ENCODE measurements around the gene KLHL17.
"Not testable (repeated sequence)": the region's sequence is repeated elsewhere in the genome, so short reads cannot be mapped to it uniquely, and the experiment has no call there.

The KLHL17 gene

DNA sequence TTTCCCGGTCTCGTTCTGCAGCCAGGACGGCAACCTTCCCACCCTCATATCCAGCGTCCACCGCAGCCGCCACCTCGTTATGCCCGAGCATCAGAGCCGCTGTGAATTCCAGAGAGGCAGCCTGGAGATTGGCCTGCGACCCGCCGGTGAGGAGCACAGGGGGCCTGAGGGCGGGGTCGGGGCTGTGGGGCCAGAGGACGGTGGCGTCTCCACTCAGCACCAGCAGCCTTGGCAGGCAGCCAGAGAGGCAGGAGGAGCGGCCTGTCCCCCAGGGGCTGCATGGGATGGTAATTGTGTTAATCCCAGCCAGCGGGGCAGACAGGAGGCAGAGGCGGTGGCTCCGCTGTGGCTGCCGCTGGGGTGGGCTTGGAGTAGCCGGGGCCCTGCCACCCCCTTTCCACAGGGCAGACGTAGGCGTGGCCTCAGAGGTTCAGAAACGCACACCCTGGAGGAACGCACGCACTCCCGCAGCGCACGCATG, 24.6 kb upstream of the KLHL17 start:
- DNase-seq (ENCODE audit: low read depth in 3 of 3, low spot score in 1 of 3) = no peak

DNA sequence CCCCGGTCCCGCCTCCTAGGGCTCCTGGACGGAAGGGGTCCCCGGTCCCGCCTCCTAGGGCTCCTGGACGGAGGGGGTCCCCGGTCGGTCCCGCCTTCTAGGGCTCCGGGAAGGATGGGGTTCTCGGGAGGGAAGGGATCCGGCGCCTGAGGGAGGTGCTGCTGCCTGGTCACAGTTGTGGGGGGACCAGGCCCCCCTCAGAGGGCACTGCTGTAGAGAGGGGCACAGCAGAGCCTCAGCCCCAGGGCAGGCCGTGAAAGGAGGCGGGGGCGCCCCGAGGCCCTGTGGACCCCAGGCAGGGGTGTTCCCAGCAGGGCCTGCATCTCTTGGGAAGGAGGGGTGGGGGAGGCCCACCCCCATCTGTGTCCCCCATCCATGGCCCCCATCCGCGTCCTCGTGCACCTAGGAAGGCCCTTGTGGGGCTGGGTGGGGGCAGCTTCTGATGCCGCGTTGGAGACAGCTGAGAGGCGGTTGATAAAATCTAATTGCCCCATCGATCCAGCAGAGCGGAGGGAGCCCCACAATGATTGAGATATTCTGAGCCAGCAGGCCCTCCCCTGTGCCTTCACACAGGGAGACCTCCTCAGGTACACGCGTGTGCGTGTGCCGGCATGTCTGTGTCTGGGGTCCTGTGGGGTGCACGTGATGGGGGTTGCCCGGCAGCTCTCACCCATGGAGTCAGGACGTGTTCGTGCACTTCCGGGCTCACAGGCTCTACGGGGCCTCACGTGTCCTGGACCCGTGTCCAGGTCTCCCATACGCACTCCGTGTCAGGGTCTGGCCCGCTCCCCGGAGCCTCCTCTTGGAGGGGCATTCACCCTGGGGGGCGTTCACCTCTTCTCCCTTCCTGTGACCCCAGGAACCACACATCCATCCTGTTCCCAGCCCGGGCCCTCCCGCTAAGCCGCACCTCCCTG, 23.8 kb upstream of the KLHL17 start:
- DNase-seq (ENCODE audit: low read depth in 3 of 3, low spot score in 1 of 3) = no peak

DNA sequence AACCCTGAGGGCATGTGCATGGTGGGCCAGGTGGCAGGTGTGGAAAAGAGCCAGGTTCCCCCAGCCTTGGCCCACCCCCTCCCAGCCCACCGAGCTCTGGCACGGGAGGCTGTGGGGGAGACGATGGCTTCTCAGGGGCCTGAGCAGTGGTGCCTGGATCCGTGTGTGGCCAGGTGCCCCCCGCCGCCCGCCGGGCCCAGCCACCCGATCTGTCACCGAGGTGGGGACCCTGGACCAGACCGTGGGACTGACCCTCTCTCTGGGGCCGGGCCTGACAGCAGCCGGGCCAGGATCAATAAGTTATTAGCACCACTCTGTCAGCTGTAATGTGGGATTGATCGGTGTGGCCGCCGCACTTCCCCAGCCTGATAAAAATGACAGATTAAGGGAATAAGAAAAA, 22.9 kb upstream of the KLHL17 start:
- DNase-seq (ENCODE audit: low read depth in 3 of 3, low spot score in 1 of 3) = no peak

DNA sequence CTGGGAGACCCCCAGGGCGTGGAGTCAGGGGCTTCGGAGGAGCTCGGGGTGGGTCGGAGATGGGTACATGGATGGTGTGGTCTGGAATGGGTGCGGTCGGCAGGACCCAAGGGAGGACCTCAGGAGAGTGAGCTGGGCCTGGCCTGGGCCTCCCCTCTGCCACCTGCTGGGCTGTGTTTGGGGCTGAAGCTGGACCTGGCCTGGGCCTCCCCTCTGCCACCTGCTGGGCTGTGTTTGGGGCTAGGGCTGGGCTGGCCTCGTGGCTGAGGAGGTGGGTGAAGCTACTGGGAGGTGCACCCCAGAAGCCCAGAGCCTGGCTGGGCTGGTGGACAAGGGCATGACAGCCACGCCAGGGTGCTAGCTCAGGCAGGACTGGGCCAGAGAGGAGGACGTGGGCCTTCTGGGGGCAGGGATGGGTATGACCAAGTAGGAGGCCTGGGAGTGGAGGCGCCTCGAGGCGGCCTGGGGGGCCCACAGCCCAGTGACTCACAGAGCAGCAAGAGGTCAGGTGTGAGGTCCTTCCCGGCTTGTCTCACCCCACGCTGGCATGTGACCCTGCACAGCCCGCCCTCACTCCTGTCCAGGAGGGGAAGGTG, 22.2 kb upstream of the KLHL17 start:
- DNase-seq (ENCODE audit: low read depth in 3 of 3, low spot score in 1 of 3) = no peak

DNA sequence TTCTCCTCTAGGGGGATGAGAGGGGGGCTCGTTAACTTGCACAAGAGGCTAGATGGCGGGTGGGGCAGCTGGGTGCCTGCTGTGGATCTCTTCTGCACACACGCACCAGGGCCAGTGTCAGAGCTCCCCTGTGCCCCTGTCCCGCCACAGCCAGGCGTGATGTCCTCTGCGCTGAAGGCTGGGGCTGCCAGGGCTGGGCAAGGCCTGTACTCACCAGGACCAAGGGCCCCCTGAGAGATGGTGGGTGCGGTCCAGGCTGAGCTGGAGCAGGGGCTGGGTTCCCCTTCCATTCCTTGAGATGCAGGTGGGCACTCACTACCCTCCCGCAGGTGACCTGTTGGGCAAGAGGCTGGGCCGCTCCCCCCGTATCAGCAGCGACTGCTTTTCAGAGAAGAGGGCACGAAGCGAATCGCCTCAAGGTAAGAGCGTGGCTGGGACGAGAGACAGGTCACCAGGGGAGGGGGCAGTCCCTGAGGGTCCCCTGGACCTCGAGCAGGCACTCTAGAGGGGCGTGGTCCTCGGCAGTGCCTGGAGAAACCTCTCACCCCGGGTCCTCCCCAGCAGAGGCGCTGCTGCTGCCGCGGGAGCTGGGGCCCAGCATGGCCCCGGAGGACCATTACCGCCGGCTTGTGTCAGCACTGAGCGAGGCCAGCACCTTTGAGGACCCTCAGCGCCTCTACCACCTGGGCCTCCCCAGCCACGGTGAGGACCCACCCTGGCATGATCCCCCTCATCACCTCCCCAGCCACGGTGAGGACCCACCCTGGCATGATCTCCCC, 21.5 kb upstream of the KLHL17 start:
- DNase-seq (ENCODE audit: low read depth in 3 of 3, low spot score in 1 of 3) = no peak

DNA sequence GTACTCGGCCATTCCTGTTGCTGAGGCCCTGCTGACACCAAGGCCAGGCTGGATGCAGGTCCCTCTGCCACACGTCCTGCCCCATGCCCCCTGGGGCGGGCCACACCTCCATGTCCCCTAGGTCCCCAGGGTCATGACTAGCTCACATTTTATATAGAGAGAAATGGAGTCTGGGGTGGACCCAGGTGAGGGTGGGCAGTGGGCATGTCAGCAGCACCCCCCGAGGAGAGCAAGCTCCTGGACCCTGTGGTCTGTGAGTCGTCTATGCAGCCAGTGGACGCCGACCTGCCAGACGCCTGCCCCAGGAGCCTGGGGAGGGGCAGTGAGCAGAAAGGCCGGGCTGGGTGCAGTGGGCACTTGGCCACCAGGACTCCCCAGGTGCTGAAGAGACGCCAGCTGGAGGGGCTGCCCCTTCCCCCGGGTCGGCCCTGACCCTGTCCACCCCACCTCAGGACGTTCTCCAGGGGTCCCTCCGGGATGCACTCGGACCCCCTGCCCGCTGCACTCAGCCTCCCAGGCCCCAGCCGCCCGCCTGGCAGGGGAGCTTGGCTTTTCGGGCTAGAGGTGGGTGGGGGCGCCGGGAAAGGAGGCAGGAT, 20.8 kb upstream of the KLHL17 start:
- no peak for DNase-seq (ENCODE audit: low read depth in 3 of 3, low spot score in 1 of 3)

DNA sequence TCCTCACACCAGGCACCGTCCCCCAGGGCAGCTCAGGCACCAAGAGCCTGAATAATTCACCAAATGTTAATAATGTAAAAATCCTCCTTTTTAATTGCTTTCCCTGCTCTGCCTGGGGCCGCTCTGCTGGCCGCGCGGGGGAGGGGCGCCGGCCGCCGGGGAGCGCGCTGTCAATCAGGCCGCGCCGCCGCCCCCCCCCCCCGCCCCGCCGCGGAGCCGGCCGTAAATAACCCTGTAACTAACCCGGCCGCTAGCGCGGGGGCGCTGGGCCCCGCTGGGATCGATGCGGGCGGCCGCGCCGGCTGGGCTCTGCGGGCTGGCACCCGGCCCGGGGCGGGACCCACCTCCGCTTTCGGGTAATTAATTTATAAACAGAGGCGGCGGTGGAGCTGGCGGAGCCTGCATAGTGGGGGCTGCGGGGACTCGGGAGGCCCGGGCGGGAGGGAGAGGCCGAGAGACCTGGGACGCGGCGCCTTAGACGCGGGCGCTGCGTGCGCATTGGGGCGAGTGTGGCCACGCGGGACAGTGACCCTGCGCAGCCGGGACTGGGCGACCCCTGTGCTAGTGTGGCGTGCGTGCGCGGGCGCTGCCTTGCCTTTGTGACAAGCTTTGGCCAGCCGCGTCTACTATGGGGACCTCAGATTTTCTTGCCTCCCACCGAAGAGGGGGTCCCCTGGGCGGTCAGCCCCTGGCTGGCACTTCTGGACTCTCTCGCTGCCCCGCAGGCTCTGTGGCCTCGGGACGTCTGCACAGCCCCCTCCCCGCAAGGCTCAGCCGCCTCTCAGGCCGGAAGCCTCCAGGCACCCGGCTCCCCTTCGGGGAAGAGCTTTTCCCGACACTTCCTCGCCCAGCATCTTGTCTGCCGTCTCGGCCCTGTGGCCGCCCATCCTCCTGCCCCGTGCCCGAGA, 20.0 kb upstream of the KLHL17 start:
- no peak for DNase-seq (ENCODE audit: low read depth in 3 of 3, low spot score in 1 of 3)

DNA sequence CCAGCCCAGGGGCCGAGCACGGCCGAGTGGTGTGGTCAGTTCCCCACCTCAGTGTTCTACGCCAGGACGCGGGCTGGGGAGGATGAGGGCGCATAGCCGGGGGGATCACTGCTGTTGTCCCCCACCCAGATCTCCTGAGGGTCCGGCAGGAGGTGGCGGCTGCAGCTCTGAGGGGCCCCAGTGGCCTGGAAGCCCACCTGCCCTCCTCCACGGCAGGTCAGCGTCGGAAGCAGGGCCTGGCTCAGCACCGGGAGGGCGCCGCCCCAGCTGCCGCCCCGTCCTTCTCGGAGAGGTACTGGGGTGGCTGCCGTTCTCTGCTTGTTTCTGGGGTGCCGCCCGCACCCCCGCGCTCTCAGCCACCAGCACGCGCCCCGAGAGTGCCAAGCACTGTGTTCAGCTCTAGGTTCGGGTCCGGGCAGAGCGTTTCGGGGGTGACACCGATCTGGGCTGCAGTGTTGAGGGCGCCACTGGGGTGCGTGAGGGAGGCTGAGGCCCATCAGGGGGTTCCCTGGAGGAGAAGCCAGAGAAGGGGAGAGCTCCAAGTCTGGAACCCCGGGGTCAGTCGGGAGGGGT, 19.3 kb upstream of the KLHL17 start:
- no peak for DNase-seq (ENCODE audit: low read depth in 3 of 3, low spot score in 1 of 3)

DNA sequence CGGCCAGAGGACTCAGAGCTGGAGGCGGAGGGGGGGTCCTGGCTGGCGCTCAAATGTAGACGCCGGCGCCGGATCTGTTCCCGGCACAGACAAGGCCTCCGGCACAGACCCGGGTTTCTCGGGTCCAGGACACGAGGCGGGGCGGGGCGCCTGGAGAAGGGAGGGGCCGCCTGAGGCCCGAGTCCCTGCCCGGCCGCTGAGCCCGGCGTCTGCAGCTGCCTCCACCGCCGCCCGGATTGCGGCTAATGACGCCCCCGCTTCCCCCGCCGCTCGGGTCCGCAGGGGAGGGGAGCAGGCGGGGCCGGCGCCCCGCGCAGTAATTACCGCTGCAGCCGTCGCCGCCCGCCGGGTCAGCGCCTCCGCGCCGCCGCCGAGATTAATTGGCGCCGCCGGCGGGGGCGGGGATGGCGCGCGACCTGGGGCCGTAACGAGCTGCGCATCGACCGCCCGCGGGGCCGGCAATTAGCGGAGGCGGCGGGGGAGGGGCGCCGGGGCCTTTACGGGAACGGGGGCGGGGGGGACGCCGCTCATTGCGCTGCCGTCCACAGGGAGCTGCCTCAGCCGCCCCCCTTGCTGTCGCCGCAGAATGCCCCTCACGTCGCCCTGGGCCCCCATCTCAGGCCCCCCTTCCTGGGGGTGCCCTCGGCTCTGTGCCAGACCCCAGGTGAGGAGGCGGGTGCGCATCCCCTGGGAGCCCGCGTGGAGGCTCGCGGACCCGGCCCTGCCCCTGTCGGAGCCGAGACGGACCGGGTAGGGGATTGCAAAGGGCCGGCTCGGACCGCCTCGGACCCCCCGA, 18.6 kb upstream of the KLHL17 start:
- DNase-seq (ENCODE audit: low read depth in 3 of 3, low spot score in 1 of 3) = no peak

DNA sequence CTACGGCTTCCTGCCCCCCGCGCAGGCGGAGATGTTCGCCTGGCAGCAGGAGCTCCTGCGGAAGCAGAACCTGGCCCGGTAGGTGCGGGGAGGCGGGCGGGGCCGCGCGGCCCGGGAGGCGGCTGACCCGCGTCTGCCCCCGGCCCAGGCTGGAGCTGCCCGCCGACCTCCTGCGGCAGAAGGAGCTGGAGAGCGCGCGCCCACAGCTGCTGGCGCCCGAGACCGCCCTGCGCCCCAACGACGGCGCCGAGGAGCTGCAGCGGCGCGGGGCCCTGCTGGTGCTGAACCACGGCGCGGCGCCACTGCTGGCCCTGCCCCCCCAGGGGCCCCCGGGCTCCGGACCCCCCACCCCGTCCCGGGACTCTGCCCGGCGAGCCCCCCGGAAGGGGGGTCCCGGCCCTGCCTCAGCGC, 18.0 kb upstream of the KLHL17 start:
- DNase-seq (ENCODE audit: low read depth in 3 of 3, low spot score in 1 of 3) = no peak

DNA sequence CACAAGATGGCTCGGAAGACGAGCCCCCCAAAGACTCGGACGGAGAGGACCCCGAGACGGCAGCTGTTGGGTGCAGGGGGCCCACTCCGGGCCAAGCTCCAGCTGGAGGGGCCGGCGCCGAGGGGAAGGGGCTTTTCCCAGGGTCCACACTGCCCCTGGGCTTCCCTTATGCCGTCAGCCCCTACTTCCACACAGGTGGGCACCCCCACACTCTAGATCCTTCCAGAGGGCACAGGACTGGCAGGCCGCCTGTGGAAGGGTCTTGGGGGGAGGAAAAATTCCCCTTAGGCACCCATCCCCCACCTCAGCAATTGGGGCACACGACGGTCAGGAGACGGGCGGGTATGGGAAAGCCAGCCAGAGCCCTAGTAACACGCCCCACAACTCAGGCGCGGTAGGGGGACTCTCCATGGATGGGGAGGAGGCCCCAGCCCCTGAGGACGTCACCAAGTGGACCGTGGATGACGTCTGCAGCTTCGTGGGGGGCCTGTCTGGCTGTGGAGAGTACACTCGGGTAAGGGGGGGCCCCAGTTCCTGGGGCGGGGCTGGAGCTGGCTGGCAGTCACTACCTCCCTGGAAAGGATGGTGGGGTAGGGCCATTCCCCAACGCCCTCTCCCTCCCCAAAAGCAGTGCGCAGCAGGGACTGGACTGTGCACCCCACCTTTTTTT, 17.4 kb upstream of the KLHL17 start:
- DNase-seq (ENCODE audit: low read depth in 3 of 3, low spot score in 1 of 3) = no peak

DNA sequence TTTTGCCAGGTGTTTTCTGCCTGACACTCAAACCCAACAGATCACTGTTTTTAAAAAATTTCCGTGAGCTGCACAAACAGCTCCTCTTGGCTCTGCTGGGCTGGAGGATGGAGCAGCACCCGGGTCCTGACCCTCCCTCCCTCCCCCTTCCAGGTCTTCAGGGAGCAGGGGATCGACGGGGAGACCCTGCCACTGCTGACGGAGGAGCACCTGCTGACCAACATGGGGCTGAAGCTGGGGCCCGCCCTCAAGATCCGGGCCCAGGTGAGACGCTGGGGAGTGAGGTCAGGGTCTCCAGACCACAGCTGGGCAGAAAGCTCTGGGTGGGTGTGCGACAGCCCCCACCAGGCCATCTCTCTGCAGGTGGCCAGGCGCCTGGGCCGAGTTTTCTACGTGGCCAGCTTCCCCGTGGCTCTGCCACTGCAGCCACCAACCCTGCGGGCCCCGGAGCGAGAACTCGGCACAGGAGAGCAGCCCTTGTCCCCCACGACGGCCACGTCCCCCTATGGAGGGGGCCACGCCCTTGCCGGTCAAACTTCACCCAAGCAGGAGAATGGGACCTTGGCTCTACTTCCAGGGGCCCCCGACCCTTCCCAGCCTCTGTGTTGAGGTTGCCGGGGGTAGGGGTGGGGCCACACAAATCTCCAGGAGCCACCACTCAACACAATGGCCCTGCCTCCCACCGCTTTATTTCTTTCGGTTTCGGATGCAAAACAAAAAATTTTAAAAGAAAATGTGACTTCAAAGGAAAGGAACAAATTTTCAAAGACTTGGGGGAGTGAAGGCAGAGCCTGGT, 16.6 kb upstream of the KLHL17 start:
- DNase-seq (ENCODE audit: low read depth in 3 of 3, low spot score in 1 of 3) = no peak

DNA sequence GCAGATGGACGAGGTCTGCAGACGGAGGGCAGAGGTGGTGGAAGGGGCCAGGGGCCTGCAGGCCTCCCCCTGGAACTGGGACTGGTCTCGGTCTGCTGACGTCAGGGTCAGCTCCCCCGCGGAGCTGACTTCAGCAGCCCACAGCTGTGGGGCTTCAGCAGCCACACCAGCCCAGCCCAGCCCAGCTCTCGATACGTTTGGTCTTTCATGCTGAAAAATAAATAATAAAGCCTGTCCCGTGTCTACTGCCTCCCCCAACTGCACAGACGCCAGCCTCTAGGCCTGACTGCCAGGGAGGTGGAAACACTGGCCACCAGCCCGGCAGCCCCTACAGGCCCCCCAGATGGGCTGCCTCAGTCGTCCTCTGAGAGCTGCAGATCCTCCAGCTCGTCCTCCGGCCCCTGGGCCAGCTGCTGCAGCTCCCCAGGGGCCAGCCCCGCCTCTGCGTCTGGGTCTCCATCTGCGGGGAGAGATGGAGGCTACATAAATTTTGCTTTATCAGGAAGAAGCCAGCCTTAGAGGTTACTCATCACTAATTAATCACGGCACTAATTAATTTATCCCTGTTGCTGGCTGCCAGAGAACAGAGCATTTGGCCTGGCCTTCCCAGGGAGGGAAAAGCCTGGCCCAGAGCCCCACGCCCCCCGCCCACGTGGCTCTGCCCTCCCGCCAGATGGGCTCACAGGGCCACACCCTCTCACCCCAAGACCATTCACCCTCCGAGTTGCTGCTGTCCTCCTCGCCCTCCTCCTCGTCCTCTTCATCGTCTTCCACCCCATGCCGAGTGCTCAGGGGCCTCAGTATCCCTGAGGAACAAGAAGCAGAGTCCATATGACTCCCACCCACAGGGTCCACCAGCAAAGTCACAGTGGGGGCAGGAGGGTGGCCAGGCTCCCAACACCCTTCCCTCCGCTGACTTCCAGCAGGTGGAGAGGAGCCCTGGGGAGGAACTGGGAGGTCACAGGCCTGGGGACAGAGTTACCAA, 15.8 kb upstream of the KLHL17 start:
- no peak for DNase-seq (ENCODE audit: low read depth in 3 of 3, low spot score in 1 of 3)

DNA sequence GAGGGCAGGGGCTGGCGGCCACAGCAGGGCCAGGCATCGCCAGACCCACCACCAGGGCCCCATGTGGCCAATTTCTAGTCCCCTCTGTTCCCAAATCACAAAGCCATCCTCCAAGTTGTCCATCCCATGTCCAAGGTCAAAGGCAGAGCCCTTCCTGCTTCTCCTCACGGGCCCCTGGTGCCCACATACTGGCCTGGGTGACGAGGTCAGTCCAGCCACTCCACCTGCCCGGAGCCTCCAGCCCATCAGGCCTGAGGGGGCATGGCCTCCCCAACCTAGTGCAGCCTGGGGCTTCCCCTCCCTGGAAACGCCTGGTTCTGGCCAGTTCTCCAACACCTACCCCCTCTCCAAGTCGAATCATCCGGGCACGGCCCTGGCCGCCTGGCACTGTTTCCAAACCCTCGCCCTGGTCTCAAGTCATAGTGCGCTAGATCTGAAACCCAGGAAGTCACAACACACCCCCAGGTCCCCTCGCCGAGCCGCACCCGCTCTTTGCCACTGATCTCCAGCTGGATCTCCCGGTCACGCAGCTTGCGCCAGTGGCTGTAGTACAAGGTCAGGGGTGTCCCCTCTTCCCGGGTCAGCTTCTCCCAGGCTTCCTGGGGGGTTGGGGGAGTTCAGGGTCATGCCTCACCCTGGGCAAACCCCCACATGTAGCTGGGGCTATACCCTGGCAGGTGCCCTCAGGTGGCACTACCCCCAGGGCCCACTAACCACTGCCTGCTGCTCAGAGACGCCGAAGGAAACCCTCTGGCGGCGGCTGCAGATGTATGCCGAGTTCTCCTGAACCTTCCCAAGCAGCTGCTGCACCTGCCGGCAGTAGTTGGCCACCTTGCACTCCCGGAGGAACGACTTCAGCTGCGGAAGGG, 14.5 kb upstream of the KLHL17 start:
- DNase-seq (ENCODE audit: low read depth in 3 of 3, low spot score in 1 of 3) = no peak

DNA sequence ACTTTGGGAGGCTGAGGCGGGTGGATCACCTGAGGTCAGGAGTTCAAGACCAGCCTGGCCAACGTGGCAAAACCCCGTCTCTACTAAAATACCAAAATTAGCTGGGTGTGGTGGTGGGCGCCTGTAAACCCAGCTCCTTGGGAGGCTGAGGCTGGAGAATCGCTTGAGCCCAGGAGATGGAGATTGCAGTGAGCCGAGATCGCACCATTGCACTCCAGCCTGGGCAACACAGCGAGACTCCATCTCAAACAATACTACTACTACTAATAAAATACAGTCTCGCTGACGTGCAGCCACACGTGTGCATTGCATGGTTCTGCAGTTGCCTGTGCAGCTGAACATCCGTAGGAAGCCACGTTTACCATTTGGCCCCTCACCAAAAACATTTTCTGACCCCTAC, 13.6 kb upstream of the KLHL17 start:
- DNase-seq (ENCODE audit: low read depth in 3 of 3, low spot score in 1 of 3) = not testable (repeated sequence)

DNA sequence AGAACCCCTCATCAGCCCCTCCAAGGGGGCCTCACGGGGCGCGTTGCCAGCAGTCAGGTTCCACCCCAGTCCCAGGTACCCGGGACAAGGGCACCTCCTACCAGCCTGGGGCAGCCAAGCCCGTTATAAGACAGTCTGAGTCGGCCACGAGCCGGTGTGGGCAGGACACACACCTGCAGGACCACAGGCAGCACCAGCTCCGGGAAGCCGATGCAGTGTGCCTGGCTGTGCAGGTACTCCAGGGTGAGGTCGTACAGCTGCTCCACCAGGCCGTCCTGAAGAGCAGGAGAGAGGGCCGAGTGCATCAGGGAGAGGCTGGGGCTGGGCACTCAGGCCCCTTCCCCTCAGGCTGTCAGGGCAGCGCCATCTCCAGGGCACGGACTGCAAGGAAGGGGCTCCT, 12.4 kb upstream of the KLHL17 start:
- no peak for DNase-seq (ENCODE audit: low read depth in 3 of 3, low spot score in 1 of 3)

Measured in stimulated activated CD4-positive, alpha-beta T cell treated with anti-CD3 and anti-CD28 coated beads, TNF-alpha, amount 100 ng/mL, for 1 hour (primary cell).